VCaP (cell line): ENCODE data around the gene SLC5A2.
"Not testable (repeated sequence)": the region's sequence is repeated elsewhere in the genome, so short reads cannot be mapped to it uniquely, and the experiment has no call there.

Experiments used
- H3K27ac ChIP-seq: fragments of 450-650 bp; 2 replicates; pipeline ENCODE4 v1.5.1; 2017
- CTCF ChIP-seq: fragments of 450-650 bp; conservative IDR thresholded peaks from 2 replicates; pipeline ENCODE4 v1.5.1; 2017; ENCODE audit warnings: mild to moderate bottlenecking, moderate library complexity

SLC5A2 gene

GRCh38 chr16:31483081-31483480 is at the start of gene SLC5A2:
SLC5A2 (plus strand) TSS chr16:31483123; CDS start chr16:31483137, 14 bp downstream.
- TF ChIP-seq CTCF, result no peak
- H3K27ac ChIP-seq, result no peak within 1 kb of the TSS

GRCh38 chr16:31435341-31436220 is 47.3 kb upstream of the SLC5A2 start:
- no peak for TF ChIP-seq CTCF
- H3K27ac ChIP-seq, result no peak overlapping the region

- TF ChIP-seq CTCF, result no peak
- H3K27ac ChIP-seq, result no peak overlapping the region
Observed at GRCh38 chr16:31436221-31437045, 46.5 kb upstream of the SLC5A2 start.

- TF ChIP-seq CTCF, result no peak
- H3K27ac ChIP-seq, result no peak overlapping the region
Observed at GRCh38 chr16:31438414-31438813, 44.5 kb upstream of the SLC5A2 start.

GRCh38 chr16:31439023-31439422 is 43.9 kb upstream of the SLC5A2 start:
- not testable (repeated sequence) for H3K27ac ChIP-seq

- no peak overlapping the region for H3K27ac ChIP-seq
- no peak for TF ChIP-seq CTCF
Observed at GRCh38 chr16:31439519-31439918, 43.4 kb upstream of the SLC5A2 start.

GRCh38 chr16:31440516-31441184 is 42.3 kb upstream of the SLC5A2 start:
- no peak for TF ChIP-seq CTCF
- no peak overlapping the region for H3K27ac ChIP-seq
